ENCODE results near the gene C1orf74. TPM values are rescaled to one million over a fixed set of nuclear protein-coding genes. Genes with fewer than 3 reads are reported as not detected.

C1orf74 gene
- total RNA-seq, 2 experiments from 2014 or later = 1.9 to 2.0 TPM

GRCh38 chr1:209816923-209817322, 32.6 kb upstream of the C1orf74 start:
- H3K9me3 Mint-ChIP-seq = no peaks in the 10 kb centered on the region
- no peak overlapping the region for H3K4me3 Mint-ChIP-seq
- H3K36me3 Mint-ChIP-seq (ENCODE audit: low read depth) = no peaks in the 10 kb centered on the region
- DNase-seq = no peak
- ChIA-PET CTCF (interaction anchor here (1.1 kb wide), 1 partner anchor 10 kb away, joined by 3 read pairs; the partner anchor contains the start of gene UTP25), POLR2A (no interaction called here)
- no peak overlapping the region for H3K27ac Mint-ChIP-seq
- no peaks in the 10 kb centered on the region for H3K4me1 Mint-ChIP-seq
- H3K27me3 Mint-ChIP-seq = peaks cover 14% of the 10 kb centered on the region

DNA sequence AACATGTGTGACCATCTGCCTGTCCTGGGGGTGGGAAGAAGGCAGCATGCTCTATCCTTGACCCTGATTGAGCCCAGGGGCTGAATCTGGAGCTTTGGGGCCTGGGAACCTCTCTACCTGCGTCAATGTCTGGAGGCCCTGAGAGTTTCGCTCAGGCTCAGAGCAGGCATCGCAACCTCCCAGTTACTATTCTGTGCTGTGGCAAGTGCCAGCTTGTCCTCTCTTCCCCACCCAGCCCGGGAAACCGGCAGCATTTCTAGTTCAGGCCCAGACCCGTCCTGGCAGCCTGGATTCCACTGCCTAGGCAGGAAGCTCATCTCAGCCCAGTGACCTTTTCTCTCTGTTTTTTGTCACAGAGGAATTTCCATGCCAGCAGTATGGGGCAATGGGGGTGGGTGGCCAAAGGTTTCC, 31.6 kb upstream of the C1orf74 start:
- POLR2A ChIA-PET = no interaction called here
- no peak overlapping the region for H3K27ac Mint-ChIP-seq
- DNase-seq = no peak
- CTCF ChIA-PET = interaction anchor here (1.1 to 2.6 kb wide), 4 partner anchors 8 to 28 kb away, joined by 3 to 10 read pairs (median 6); partner anchors contain the start of gene UTP25
- no peak overlapping the region for H3K4me3 Mint-ChIP-seq
- no peaks in the 10 kb centered on the region for H3K4me1 Mint-ChIP-seq
- H3K9me3 Mint-ChIP-seq = no peaks in the 10 kb centered on the region
- H3K36me3 Mint-ChIP-seq (ENCODE audit: low read depth) = no peaks in the 10 kb centered on the region
- H3K27me3 Mint-ChIP-seq = peaks cover 9% of the 10 kb centered on the region

DNA sequence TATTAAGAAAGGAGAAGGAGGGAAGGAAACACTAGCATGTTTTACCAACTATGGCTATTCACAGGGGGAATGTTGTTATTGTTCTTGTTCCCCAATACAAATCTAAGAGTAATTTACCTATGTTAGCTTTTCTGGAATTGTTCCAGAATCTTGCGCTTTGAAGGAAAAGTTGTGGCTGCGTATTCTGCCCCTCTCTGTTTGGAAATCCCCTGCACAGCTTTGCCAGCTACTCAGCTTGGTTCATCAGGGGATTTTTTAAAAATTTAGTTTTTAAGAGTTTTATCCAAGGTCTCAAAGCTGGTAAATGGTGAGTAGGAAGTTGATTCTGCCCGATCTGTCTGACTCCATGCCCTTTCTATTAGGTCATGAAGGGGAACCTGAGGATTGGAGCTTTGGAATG, 31.1 kb upstream of the C1orf74 start:
- ChIA-PET POLR2A (no interaction called here), CTCF (interaction anchor here (0.8 to 2.6 kb wide), 7 partner anchors 8 to 28 kb away, joined by 3 to 10 read pairs (median 3); partner anchors contain the start of gene UTP25)
- H3K4me3 Mint-ChIP-seq = no peak overlapping the region
- no peaks in the 10 kb centered on the region for H3K36me3 Mint-ChIP-seq (ENCODE audit: low read depth)
- no peak overlapping the region for H3K27ac Mint-ChIP-seq
- no peak for DNase-seq
- H3K27me3 Mint-ChIP-seq = peaks cover 8% of the 10 kb centered on the region
- H3K4me1 Mint-ChIP-seq = no peaks in the 10 kb centered on the region
- no peaks in the 10 kb centered on the region for H3K9me3 Mint-ChIP-seq

GRCh38 chr1:209813902-209814301, 29.5 kb upstream of the C1orf74 start:
- Mint-ChIP-seq H3K27me3 (peaks cover 3% of the 10 kb centered on the region), H3K4me1 (no peaks in the 10 kb centered on the region), H3K27ac (no peak overlapping the region), H3K4me3 (no peak overlapping the region), H3K9me3 (no peaks in the 10 kb centered on the region), H3K36me3 (ENCODE audit: low read depth) (no peaks in the 10 kb centered on the region)
- POLR2A ChIA-PET = no interaction called here
- no peak for DNase-seq
- CTCF ChIA-PET = interaction anchor here (1.3 to 2.6 kb wide), 4 partner anchors 10 to 20 kb away, joined by 3 to 10 read pairs (median 6); partner anchors contain the start of gene UTP25

DNA sequence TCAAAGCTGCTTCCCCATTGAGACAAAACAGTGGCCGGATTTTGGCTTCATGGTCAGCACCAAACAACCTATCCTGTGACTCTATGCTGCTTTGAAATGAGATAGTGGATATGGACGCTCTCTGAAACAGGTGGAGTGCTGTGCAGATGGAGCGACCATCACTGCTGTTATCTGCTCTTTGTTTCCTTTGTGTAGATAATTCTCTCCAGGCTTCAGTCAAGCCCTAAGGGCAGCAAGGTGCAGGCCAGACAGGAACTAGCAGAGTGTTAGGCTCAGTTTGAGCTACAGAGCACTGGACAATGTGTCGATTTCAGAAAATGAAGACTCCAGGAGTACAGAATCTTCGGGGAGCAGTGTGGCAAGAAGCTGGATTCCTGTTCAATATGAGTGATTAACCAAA, 26.4 kb upstream of the C1orf74 start:
- Mint-ChIP-seq H3K9me3 (no peaks in the 10 kb centered on the region), H3K4me1 (peaks cover 6% of the 10 kb centered on the region), H3K27ac (no peak overlapping the region), H3K4me3 (no peak overlapping the region), H3K36me3 (ENCODE audit: low read depth) (no peaks in the 10 kb centered on the region), H3K27me3 (no peaks in the 10 kb centered on the region)
- no peak for DNase-seq
- ChIA-PET CTCF (interaction anchor here (0.8 to 2.1 kb wide), 6 partner anchors 8 to 31 kb away, joined by 3 to 14 read pairs (median 3); partner anchors contain the start of gene UTP25), POLR2A (no interaction called here)

DNA sequence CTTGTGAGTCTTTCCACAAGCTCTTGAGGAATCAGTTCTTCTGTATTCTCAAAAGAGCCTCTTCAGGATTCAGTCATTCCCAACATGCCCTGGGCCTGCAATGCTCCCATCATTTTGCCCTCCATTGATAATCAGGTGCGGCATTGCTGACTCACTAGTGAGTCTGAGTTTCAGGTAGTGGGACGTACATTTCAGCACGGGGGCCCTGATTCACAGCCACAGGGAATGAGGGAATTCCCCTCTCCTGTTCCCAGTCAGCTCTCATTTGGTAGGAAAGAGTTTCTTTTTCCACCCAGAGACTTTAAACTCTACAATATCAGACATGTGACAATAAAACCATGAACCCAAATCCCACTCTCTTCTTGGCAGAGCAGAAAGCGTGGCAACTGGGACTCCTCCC, 25.3 kb upstream of the C1orf74 start:
- Mint-ChIP-seq H3K4me1 (peaks cover 10% of the 10 kb centered on the region), H3K9me3 (no peaks in the 10 kb centered on the region), H3K4me3 (no peak overlapping the region), H3K36me3 (ENCODE audit: low read depth) (no peaks in the 10 kb centered on the region), H3K27ac (no peak overlapping the region), H3K27me3 (peaks cover 2% of the 10 kb centered on the region)
- DNase-seq = no peak
- ChIA-PET POLR2A (no interaction called here), CTCF (interaction anchor here (0.9 to 2.1 kb wide), 2 partner anchors 14 kb away, joined by 3 to 14 read pairs; no protein-coding TSS in a partner anchor)

- peaks cover 6% of the 10 kb centered on the region for H3K27me3 Mint-ChIP-seq
- H3K9me3 Mint-ChIP-seq = no peaks in the 10 kb centered on the region
- H3K4me3 Mint-ChIP-seq = no peak overlapping the region
- no peaks in the 10 kb centered on the region for H3K36me3 Mint-ChIP-seq (ENCODE audit: low read depth)
- H3K27ac Mint-ChIP-seq = no peak overlapping the region
- peaks cover 10% of the 10 kb centered on the region for H3K4me1 Mint-ChIP-seq
- ChIA-PET POLR2A (no interaction called here), CTCF (interaction anchor here (0.8 to 1.5 kb wide), 5 partner anchors 10 to 24 kb away, joined by 3 to 6 read pairs (median 4); no protein-coding TSS in a partner anchor)
- DNase-seq = no peak
Observed at GRCh38 chr1:209808059-209808581, 23.8 kb upstream of the C1orf74 start.

- POLR2A ChIA-PET = no interaction called here
- H3K4me1 Mint-ChIP-seq = peaks cover 10% of the 10 kb centered on the region
- H3K36me3 Mint-ChIP-seq (ENCODE audit: low read depth) = no peaks in the 10 kb centered on the region
- no peak overlapping the region for H3K4me3 Mint-ChIP-seq
- DNase-seq = no peak
- H3K9me3 Mint-ChIP-seq = no peaks in the 10 kb centered on the region
- H3K27me3 Mint-ChIP-seq = peaks cover 10% of the 10 kb centered on the region
- H3K27ac Mint-ChIP-seq = no peak overlapping the region
- CTCF ChIA-PET = interaction anchor here (0.8 to 1.5 kb wide), 4 partner anchors 10 to 16 kb away, joined by 3 to 6 read pairs (median 4); no protein-coding TSS in a partner anchor
Observed at GRCh38 chr1:209807509-209807908, 23.1 kb upstream of the C1orf74 start.

GRCh38 chr1:209805875-209806760, 21.8 kb upstream of the C1orf74 start, which contains the start of gene IRF6:
TSS of gene IRF6 (minus strand) at chr1:209806142. CDS start at chr1:209801413, 4,729 bp downstream.
- peaks cover 11% of the 10 kb centered on the region for H3K27me3 Mint-ChIP-seq
- peaks cover 10% of the 10 kb centered on the region for H3K4me1 Mint-ChIP-seq
- DNase-seq = peak; percentile 33
- ChIA-PET POLR2A (no interaction called here), CTCF (interaction anchor here (0.5 to 1.6 kb wide), 5 partner anchors 8 to 47 kb away, joined by 3 to 6 read pairs (median 4); no protein-coding TSS in a partner anchor)
- H3K4me3 Mint-ChIP-seq = peak within 1 kb of the TSS; percentile 35
- H3K9me3 Mint-ChIP-seq = no peaks in the 10 kb centered on the region
- H3K27ac Mint-ChIP-seq = no peak within 1 kb of the TSS
- no peaks in the 10 kb centered on the region for H3K36me3 Mint-ChIP-seq (ENCODE audit: low read depth)

DNA sequence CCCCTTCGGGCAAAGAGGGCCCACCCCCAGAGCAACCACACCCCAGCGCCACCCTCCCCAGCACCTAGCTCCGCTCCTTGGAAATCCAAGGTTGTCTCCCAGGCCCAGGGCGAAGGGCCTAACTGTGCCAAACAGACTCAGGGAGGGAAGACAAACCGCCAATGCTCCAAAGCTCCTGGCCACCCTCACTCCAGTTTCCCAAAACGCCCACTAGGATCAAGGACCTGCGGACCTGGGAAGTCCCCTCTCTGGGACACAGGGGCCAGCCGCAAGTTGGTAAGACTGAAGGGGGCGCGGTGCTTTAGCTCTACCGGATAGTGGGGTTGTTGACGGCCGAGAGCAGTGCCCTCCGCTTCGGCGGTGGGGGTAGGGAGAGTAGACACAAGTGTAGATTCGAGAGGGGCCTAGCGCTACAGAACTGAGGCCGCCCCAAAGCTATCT, 21.0 kb upstream of the C1orf74 start:
- H3K4me3 Mint-ChIP-seq = no peak overlapping the region
- POLR2A ChIA-PET = no interaction called here
- H3K4me1 Mint-ChIP-seq = peaks cover 10% of the 10 kb centered on the region
- no peaks in the 10 kb centered on the region for H3K9me3 Mint-ChIP-seq
- no peaks in the 10 kb centered on the region for H3K36me3 Mint-ChIP-seq (ENCODE audit: low read depth)
- H3K27ac Mint-ChIP-seq = no peak overlapping the region
- H3K27me3 Mint-ChIP-seq = peaks cover 13% of the 10 kb centered on the region
- no peak for DNase-seq
- CTCF ChIA-PET = interaction anchor here (0.9 to 1.6 kb wide), 2 partner anchors 13 to 46 kb away, joined by 3 to 4 read pairs; no protein-coding TSS in a partner anchor

- no peak for DNase-seq
- Mint-ChIP-seq H3K27ac (no peak overlapping the region), H3K4me1 (peaks cover 10% of the 10 kb centered on the region), H3K4me3 (no peak overlapping the region), H3K9me3 (no peaks in the 10 kb centered on the region), H3K27me3 (peaks cover 15% of the 10 kb centered on the region), H3K36me3 (ENCODE audit: low read depth) (no peaks in the 10 kb centered on the region)
- POLR2A ChIA-PET = no interaction called here
- CTCF ChIA-PET = interaction anchor here (2.5 kb wide), 1 partner anchor 20 kb away, joined by 10 read pairs; no protein-coding TSS in a partner anchor
Observed at GRCh38 chr1:209803568-209803967, 19.2 kb upstream of the C1orf74 start.

DNA sequence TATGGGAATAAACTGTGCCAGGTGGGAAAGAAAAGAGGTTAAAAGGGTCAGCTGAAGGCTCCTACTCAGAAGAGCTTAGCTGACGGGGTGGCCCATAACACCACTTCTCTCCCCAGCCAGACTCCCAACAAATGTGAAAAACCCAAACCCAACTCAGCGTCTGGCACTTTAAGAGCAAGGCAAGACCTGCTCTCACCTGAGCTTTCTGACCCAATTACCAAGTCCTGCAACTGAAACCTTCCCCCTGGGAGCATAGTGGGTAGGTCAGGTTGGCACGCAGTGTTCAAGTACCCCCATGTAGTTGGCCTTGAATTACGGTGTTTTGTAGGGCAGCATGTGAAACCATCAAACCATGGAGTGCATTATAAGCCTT, 18.4 kb upstream of the C1orf74 start:
- POLR2A ChIA-PET = no interaction called here
- no peaks in the 10 kb centered on the region for H3K9me3 Mint-ChIP-seq
- H3K4me3 Mint-ChIP-seq = no peak overlapping the region
- H3K27me3 Mint-ChIP-seq = peaks cover 15% of the 10 kb centered on the region
- peaks cover 10% of the 10 kb centered on the region for H3K4me1 Mint-ChIP-seq
- no peaks in the 10 kb centered on the region for H3K36me3 Mint-ChIP-seq (ENCODE audit: low read depth)
- H3K27ac Mint-ChIP-seq = no peak overlapping the region
- DNase-seq = no peak
- CTCF ChIA-PET = interaction anchor here (2.5 kb wide), 1 partner anchor 21 kb away, joined by 10 read pairs; no protein-coding TSS in a partner anchor

Measured in activated CD4-positive, alpha-beta T cell treated with anti-CD3 and anti-CD28 coated beads, Interleukin-2, amount 10 ng/mL, durations not matched to agents 7 days and 5 days (primary cell).